H54 (cell line): ENCODE measurements around the gene SREBF1.

Experiments
- DNase-seq: peaks from one replicate; pipeline ENCODE4 v3.0.0; 2011; ENCODE audit warnings: low spot score, mixed read lengths; ENCODE audit not compliant: insufficient read length
- FAIRE-seq: peaks from 3 replicates; lab custom pipeline; 2011; peaks lifted over from hg19 to GRCh38; lab: Jason Lieb, UNC
- POLR2A ChIP-seq: IDR thresholded peaks from 2 replicates; pipeline ENCODE4 v1.6.1; 2011; ENCODE audit warnings: low read depth, mild to moderate bottlenecking, low read length

Gene SREBF1

DNA sequence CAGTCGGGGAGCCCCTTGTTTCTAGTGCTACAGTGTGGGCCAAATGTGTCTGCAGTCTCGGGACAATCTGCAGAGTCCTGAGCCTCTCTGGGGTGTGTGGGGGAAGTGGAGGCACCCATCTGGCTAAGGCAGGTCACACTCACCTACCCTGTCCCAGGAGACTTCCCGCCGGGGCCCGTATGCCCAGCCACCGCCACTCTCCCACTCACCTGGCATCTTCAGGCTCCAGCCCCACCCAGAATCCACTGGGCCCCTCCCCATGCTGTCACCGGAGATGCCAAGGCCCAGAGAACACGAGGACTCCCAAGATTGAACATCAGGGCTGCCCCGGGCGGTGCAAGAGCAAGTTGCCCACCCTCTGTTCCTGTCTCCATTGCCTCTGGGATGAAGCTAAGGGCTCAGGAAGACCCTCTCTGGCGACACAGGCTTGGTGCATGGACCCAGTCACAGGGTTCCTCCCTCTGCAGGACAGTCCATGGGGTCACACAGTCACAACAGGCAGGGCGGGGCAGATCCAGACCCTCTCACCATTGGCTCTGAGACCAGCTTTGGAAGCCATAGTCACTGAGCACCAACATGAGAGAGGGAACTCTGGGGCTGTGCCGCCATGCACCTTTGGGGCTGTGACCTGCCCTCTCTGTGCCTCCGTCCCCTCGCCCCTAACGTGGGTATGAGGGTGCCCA is 38.1 kb downstream of the SREBF1 start:
- no peak for TF ChIP-seq POLR2A
- DNase-seq (no peak), FAIRE-seq (no peak)

DNA sequence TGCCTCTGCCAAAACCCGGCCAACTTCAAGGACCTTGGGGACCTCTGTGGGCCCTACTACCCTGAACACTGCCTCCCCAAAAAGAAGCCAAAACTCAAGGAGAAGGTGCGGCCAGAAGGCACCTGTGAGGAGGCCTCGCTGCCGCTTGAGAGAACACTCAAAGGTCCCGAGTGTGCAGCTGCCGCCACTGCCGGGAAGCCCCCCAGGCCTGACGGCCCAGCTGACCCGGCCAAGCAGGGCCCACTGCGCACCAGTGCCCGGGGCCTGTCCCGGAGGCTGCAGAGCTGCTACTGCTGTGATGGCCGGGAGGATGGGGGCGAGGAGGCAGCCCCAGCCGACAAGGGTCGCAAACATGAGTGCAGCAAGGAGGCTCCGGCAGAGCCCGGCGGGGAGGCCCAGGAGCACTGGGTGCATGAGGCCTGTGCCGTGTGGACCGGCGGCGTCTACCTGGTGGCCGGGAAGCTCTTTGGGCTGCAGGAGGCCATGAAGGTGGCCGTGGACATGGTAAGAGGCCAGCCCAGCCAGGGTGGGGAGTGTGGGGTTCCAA is 38.7 kb downstream of the SREBF1 start:
- no peak for FAIRE-seq
- DNase-seq = no peak
- TF ChIP-seq POLR2A = no peak

DNA sequence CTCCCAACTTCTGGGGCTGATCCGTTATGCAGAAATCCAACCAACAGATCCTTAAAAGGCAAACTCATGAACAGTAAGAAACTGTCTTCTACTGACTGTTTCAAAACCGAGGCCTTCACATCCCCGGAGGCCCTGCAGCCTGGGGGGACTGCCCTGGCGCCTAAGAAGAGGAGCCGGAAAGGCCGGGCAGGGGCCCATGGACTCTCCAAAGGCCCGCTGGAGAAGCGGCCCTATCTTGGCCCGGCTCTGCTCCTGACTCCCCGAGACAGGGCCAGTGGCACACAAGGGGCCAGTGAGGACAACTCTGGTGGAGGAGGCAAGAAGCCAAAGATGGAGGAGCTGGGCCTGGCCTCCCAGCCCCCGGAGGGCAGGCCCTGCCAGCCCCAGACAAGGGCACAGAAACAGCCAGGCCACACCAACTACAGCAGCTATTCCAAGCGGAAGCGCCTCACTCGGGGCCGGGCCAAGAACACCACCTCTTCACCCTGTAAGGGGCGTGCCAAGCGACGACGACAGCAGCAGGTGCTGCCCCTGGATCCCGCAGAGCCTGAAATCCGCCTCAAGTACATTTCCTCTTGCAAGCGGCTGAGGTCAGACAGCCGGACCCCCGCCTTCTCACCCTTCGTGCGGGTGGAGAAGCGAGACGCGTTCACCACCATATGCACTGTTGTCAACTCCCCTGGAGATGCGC is 39.5 kb downstream of the SREBF1 start:
- DNase-seq (no peak), FAIRE-seq (no peak)
- TF ChIP-seq POLR2A = no peak

DNA sequence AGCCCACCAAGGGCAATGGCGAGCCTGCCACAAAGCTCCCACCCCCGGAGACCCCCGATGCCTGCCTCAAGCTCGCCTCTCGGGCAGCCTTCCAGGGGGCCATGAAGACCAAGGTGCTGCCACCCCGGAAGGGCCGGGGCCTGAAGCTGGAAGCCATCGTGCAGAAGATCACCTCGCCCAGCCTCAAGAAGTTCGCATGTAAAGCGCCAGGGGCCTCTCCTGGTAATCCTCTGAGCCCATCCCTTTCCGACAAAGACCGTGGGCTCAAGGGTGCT is 40.1 kb downstream of the SREBF1 start:
- no peak for TF ChIP-seq POLR2A
- DNase-seq = no peak
- no peak for FAIRE-seq

GRCh38 chr17:17795946-17796786 is 40.6 kb downstream of the SREBF1 start:
- FAIRE-seq (no peak), DNase-seq (no peak)
- TF ChIP-seq POLR2A = no peak

- DNase-seq (no peak), FAIRE-seq (no peak)
- TF ChIP-seq POLR2A = no peak
These were observed 41.5 kb downstream of the SREBF1 start for GRCh38 chr17:17795296-17795695.

- FAIRE-seq (no peak), DNase-seq (no peak)
- TF ChIP-seq POLR2A = no peak
These were observed 42.4 kb downstream of the SREBF1 start for GRCh38 chr17:17794382-17794781.

DNA sequence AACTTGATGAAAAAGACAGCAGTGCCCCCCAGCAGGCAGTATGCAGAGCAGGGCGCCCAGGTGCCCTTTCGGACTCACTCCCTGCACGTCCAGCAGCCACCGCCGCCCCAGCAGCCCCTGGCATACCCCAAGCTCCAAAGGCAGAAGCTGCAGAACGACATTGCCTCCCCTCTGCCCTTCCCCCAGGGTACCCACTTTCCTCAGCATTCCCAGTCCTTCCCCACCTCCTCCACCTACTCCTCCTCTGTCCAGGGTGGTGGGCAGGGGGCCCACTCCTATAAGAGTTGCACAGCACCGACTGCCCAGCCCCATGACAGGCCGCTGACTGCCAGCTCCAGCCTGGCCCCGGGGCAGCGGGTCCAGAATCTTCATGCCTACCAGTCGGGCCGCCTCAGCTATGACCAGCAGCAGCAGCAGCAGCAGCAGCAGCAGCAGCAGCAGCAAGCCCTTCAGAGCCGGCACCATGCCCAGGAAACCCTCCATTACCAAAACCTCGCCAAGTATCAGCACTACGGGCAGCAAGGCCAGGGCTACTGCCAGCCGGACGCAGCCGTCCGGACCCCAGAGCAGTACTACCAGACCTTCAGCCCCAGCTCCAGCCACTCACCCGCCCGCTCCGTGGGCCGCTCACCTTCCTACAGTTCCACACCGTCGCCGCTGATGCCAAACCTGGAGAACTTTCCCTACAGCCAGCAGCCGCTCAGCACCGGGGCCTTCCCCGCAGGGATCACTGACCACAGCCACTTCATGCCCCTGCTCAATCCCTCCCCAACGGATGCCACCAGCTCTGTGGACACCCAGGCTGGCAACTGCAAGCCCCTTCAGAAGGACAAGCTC is 43.2 kb downstream of the SREBF1 start:
- no peak for TF ChIP-seq POLR2A
- DNase-seq = no peak
- FAIRE-seq = no peak

DNA sequence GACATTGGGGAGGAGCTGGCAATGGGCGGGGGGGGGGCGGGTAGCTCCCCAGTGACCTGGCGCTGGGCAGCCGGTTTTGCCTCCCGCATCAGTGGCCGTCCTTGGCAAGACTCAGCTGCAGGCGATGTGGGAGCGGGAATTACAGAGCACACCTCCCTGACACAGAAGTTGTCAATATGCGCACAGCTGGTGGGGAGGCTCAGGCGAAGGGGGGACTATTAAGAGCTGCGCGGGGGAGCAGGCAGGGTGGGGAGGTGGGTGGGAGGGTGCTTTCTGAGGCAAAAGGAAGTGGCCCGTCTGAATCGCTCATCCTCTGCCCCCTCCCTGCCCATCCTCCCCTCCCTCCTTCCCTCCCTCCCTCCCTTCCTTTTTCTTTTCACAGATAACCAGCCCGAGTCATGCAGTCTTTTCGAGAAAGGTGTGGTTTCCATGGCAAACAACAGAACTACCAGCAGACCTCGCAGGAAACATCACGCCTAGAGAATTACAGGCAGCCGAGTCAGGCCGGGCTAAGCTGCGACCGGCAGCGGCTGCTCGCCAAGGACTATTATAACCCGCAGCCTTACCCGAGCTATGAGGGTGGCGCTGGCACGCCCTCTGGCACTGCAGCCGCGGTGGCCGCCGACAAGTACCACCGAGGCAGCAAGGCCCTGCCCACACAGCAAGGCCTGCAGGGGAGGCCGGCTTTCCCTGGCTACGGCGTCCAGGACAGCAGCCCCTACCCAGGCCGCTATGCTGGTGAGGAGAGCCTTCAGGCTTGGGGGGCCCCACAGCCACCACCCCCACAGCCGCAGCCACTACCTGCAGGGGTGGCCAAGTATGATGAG is 44.0 kb downstream of the SREBF1 start:
- DNase-seq (no peak), FAIRE-seq (no peak)
- no peak for TF ChIP-seq POLR2A

DNA sequence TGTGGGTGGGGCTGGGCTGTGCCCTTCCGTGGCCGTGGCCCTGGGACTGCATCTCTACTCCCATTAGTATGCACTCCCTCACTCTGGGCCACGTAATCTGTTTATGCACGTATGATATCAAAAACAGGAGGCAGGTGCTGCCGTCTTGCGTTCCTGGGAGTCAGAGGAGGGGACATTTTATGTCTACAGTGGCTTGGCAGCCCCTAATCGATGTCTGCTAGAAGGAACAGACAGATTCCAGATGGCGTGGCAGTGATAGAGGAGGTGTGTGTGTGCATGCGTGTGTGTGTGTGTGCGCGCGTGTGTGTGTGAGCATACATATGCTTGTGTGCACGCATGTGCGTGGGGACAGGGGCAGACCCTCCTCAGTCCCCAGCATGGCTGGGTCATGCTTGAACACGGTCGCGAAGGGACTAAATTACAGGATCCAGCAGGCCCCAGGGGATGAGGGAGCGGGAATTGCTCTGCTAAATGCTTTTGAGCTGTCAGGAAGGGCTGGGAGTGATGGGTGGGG is 44.7 kb downstream of the SREBF1 start:
- no peak for DNase-seq
- FAIRE-seq = no peak
- TF ChIP-seq POLR2A = no peak

GRCh38 chr17:17790637-17791464 is 45.9 kb downstream of the SREBF1 start:
- no peak for TF ChIP-seq POLR2A
- DNase-seq = no peak
- FAIRE-seq = no peak
